ENCODE measurements around the gene CERK.

Gene CERK

GRCh38 chr22:46748908-46749675 lies 11.0 kb upstream of the CERK start:
- DNase-seq (ENCODE audit: low read depth), result no peak
- no peak overlapping the region for H3K4me3 ChIP-seq (ENCODE audit: low read length)
- TF ChIP-seq, protein P1, sequence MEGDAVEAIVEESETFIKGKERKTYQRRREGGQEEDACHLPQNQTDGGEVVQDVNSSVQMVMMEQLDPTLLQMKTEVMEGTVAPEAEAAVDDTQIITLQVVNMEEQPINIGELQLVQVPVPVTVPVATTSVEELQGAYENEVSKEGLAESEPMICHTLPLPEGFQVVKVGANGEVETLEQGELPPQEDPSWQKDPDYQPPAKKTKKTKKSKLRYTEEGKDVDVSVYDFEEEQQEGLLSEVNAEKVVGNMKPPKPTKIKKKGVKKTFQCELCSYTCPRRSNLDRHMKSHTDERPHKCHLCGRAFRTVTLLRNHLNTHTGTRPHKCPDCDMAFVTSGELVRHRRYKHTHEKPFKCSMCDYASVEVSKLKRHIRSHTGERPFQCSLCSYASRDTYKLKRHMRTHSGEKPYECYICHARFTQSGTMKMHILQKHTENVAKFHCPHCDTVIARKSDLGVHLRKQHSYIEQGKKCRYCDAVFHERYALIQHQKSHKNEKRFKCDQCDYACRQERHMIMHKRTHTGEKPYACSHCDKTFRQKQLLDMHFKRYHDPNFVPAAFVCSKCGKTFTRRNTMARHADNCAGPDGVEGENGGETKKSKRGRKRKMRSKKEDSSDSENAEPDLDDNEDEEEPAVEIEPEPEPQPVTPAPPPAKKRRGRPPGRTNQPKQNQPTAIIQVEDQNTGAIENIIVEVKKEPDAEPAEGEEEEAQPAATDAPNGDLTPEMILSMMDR (conservative IDR thresholded peaks at IDR 0.05; ENCODE audit: low read depth, low read length), result no peak

- TF ChIP-seq, protein P1 (conservative IDR thresholded peaks at IDR 0.05; ENCODE audit: low read depth, low read length), result no peak
Measured at GRCh38 chr22:46748206-46748907, 10.3 kb upstream of the CERK start.

GRCh38 chr22:46747646-46748045 lies 9.6 kb upstream of the CERK start:
- TF ChIP-seq, protein P1 (conservative IDR thresholded peaks at IDR 0.05; ENCODE audit: low read depth, low read length), result no peak
- H3K4me3 ChIP-seq (ENCODE audit: low read length), result no peak overlapping the region
- DNase-seq (ENCODE audit: low read depth), result no peak

More at GRCh38 chr22:46748206-46748907, 10.3 kb upstream of the CERK start:
- DNase-seq (ENCODE audit: low read depth), result no peak
- H3K4me3 ChIP-seq (ENCODE audit: low read length), result no peak overlapping the region

DNA sequence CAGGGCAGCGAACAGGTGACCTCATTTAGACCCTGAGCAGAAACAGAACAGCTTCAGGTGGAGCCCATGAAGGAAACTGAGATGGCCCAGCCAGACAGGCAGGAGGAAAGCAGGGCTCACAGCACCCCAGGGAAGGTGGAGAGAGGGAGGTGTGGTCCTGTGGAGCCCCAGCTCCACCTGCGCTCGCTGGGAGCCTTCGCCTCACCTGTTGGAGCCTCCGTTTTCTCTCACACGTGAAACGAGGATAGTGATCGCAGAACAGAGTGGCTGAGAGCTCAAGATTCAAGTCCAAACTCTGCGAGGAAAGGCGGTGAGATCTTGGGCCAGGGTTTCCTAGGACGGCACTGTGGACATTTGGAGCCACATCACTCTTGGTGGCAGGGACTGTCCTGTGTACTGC lies 8.6 kb upstream of the CERK start:
- DNase-seq (ENCODE audit: low read depth), result no peak
- TF ChIP-seq, protein P1 (conservative IDR thresholded peaks at IDR 0.05; ENCODE audit: low read depth, low read length), result no peak
- no peak overlapping the region for H3K4me3 ChIP-seq (ENCODE audit: low read length)

GRCh38 chr22:46746192-46746591 lies 8.1 kb upstream of the CERK start:
- TF ChIP-seq, protein P1 (conservative IDR thresholded peaks at IDR 0.05; ENCODE audit: low read depth, low read length), result no peak

GRCh38 chr22:46744581-46744980 lies 6.5 kb upstream of the CERK start:
- no peak for DNase-seq (ENCODE audit: low read depth)
- no peak overlapping the region for H3K4me3 ChIP-seq (ENCODE audit: low read length)
- TF ChIP-seq, protein P1 (conservative IDR thresholded peaks at IDR 0.05; ENCODE audit: low read depth, low read length), result no peak

More at GRCh38 chr22:46746192-46746591, 8.1 kb upstream of the CERK start:
- H3K4me3 ChIP-seq (ENCODE audit: low read length), result no peak overlapping the region
- DNase-seq (ENCODE audit: low read depth), result no peak

Data from retinal pigment epithelial cell (primary cell).